Measurements from ENCODE around the gene TNK1.
A peak's percentile ranks its signal among the peaks of the same experiment; 100 is the strongest.
"Not testable (repeated sequence)": the region's sequence is repeated elsewhere in the genome, so short reads cannot be mapped to it uniquely, and the experiment has no call there.

TNK1 gene

DNA sequence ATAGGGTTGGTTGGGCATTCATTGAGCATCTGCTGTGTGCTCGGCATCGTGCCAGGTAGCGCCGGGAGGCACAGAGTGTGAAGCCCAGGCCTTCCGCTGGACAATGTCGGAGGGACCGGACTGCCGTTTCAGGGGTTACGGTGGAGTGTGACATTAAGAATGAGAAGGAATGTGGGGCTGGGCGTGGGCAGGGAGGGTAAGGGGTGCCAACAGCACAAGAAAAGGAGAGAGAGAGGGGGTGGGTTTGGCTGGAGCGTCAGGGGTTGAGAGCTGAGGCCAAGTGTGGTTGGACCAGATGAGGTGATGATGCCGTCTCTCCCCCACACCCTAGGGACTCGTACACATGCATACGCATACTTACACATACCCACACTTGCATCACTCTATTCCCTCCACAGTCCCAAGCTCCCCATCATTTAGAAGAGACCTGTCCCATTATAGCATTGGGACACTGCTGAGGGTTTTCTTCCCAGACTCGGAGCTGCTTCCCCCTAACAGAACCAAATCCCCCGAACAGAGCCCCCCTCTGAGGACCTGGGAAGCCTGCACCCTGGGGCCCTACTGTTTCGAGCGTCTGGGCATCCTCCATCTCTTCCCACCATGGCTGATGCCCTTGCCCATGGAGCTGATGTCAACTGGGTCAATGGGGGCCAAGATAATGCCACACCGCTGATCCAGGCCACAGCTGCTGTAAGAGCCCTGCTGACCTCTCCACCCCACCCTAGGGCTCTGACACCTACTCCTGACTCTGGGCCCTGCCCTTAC, 32.2 kb upstream of the TNK1 start:
- H3K4me1 Mint-ChIP-seq (ENCODE audit: low read depth) = peaks cover 33% of the 10 kb centered on the region
- no peaks in the 10 kb centered on the region for H3K27me3 Mint-ChIP-seq (ENCODE audit: low read depth)
- H3K4me3 Mint-ChIP-seq = no peak overlapping the region
- H3K9me3 Mint-ChIP-seq = no peaks in the 10 kb centered on the region
- peaks cover 50% of the 10 kb centered on the region for H3K36me3 Mint-ChIP-seq (ENCODE audit: low read depth)
- H3K27ac Mint-ChIP-seq = peak overlapping the region; percentile 57

DNA sequence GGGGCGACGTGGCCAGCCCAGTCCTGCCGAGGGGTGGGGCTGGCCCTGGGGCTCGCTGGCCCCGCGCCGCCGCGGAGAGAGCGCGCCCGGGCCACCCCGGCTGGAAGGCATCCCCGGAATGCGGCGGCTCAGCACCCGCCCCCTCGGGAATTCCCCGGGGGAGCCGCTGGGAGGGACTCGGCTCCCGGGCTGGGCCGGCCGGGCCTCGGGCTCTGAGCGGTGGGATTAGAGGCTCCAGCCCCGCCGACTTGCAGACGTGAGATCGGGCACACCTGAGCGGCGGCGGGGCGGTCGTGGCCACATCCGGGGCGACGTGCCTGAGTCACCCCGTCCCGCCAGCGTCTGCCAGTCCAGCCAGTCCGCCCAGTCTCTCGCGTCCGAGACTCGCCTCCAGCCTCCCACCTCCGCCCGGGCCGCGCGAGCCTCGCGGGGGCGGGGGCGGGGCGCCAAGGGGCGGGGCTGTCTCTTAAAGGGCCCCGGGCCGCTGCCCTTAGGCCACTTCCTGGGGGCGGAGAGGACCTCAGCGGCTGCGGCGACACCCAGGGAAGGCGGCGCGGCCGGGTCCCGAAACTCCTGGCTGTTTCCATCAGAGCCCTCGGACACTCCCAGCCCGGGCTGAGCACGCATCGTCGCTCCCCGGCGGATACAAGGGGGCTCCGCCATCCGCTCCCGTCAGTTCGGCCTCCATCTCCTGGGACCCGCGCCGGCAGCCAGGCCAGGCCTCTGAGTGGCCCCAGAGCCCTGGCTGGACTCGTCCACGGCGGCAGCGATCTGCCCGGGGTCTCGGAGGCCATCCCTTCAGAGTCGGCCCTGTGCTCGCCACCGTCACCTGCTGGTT, 29.0 kb upstream of the TNK1 start, which contains the start of gene KCTD11:
TSS of gene KCTD11 (plus strand) at position 498 of the 838 bp plus-strand sequence.
- peak within 1 kb of the TSS; percentile 87 for H3K4me3 Mint-ChIP-seq
- H3K4me1 Mint-ChIP-seq (ENCODE audit: low read depth) = peaks cover 49% of the 10 kb centered on the region
- H3K9me3 Mint-ChIP-seq = no peaks in the 10 kb centered on the region
- H3K27me3 Mint-ChIP-seq (ENCODE audit: low read depth) = no peaks in the 10 kb centered on the region
- peaks cover 35% of the 10 kb centered on the region for H3K36me3 Mint-ChIP-seq (ENCODE audit: low read depth)
- H3K27ac Mint-ChIP-seq = peak within 1 kb of the TSS; percentile 82

DNA sequence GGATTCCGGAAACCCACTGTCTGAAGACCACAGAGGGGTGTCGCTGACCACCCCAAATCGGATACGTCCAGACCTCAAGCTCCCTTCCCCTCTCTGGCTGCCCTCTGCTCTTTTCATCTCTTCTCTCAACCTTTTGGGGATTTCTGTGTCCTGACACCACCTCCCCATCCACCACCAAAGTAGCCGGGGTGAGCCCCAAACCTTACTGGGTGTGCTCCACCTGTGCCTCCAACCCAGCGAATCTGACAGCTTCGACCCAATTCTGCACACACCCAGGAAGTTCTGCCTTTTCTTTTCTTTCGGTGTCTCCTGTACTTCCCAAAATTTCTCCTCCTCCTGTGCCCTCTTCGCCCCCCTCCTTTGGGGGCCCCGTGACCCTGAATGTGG, 28.4 kb upstream of the TNK1 start:
- no peaks in the 10 kb centered on the region for H3K27me3 Mint-ChIP-seq (ENCODE audit: low read depth)
- H3K27ac Mint-ChIP-seq = peak overlapping the region; percentile 82
- H3K4me1 Mint-ChIP-seq (ENCODE audit: low read depth) = peaks cover 45% of the 10 kb centered on the region
- H3K4me3 Mint-ChIP-seq = peak overlapping the region; percentile 87
- no peaks in the 10 kb centered on the region for H3K9me3 Mint-ChIP-seq
- peaks cover 31% of the 10 kb centered on the region for H3K36me3 Mint-ChIP-seq (ENCODE audit: low read depth)

DNA sequence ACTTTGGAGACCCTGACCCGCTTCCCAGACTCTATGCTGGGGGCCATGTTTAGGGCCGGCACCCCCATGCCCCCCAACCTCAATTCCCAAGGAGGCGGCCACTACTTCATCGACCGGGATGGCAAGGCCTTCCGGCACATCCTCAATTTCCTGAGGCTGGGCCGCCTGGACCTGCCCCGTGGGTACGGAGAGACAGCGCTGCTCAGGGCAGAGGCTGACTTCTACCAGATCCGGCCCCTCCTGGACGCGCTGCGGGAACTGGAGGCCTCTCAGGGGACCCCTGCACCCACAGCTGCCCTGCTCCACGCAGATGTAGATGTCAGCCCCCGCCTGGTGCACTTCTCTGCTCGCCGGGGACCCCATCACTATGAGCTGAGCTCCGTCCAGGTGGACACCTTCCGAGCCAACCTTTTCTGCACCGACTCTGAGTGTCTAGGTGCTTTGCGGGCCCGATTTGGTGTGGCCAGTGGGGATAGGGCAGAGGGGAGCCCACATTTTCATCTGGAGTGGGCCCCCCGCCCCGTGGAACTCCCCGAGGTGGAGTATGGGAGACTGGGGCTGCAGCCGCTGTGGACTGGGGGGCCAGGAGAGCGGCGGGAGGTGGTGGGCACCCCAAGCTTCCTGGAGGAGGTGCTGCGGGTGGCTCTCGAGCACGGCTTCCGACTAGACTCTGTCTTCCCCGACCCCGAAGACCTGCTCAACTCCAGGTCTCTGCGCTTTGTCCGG, 27.8 kb upstream of the TNK1 start:
- Mint-ChIP-seq H3K9me3 (no peaks in the 10 kb centered on the region), H3K4me1 (ENCODE audit: low read depth) (peaks cover 42% of the 10 kb centered on the region), H3K27ac (peak overlapping the region; percentile 82), H3K4me3 (peak overlapping the region; percentile 87), H3K36me3 (ENCODE audit: low read depth) (peaks cover 27% of the 10 kb centered on the region), H3K27me3 (ENCODE audit: low read depth) (no peaks in the 10 kb centered on the region)

DNA sequence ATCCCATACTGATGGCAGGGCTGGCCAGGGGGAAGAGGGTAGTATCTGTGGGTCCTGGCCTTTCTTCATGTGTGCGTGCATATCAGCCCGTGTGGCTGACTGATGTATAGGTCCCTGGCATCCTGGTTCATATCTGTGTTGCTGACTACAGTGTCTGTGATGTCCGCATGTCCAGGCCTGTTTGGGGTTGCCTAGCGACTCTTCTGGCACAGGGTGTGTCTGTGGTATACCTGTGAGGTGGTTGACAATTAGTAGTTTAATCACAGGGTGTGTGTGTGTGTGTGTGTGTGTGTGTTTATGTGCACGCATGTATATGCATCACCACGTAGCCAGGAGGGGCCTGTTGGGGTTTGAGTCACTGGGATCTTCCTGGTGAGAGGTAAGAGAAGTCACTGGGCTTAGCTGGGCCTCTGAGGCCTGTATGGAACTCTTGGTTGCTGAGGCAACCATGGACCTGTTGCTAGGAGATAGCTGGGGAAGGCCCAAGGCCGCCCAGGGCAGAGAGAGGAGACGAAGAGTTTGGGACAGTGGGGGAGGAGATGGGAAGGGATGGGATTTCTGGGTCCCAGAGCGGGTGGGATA, 26.5 kb upstream of the TNK1 start:
- Mint-ChIP-seq H3K4me3 (peak overlapping the region; percentile 41), H3K4me1 (ENCODE audit: low read depth) (peaks cover 36% of the 10 kb centered on the region), H3K27ac (peak overlapping the region; percentile 86), H3K9me3 (no peaks in the 10 kb centered on the region), H3K36me3 (ENCODE audit: low read depth) (peaks cover 16% of the 10 kb centered on the region), H3K27me3 (ENCODE audit: low read depth) (no peaks in the 10 kb centered on the region)

DNA sequence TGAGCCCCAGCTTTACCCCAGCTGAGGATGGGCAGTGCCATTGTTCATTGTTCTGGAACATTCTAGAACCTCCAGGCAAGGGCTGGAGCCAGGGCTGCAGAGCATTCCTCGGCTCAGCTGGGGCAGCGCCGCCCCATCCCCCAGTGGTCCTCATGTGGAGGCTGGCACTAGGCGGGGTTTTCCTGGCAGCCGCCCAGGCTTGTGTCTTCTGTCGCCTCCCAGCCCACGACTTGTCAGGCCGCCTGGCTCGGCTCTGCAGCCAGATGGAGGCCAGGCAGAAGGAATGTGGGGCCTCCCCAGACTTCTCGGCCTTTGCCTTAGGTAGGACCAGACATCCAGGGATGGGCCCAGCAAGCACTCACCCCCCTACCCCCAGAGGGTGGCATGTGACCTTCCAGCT, 25.8 kb upstream of the TNK1 start, which contains the start of gene TMEM95:
TSS of gene TMEM95 (plus strand) at position 104 of the 400 bp plus-strand sequence. CDS start at position 153, 49 bp downstream.
- H3K27ac Mint-ChIP-seq = peak within 1 kb of the TSS; percentile 86

DNA sequence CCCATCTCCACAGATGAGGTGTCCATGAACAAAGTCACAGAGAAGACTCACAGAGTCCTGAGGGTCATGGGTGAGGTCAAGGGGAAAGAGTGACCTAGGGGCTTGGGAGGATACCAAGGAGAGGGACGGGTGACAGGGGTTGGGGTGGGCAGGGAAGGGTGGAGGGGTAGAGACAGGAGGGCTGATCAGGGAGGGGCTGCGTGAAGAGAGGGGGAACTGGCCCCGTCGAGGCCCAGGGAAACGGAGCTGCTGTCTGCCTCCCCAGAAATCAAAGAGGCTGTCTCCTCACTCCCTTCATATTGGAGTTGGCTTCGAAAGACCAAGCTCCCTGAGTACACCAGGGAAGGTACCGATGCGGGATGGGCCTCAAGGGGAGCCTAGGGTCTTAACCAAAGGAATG, 25.3 kb upstream of the TNK1 start:
- Mint-ChIP-seq H3K27me3 (ENCODE audit: low read depth) (no peaks in the 10 kb centered on the region), H3K9me3 (no peaks in the 10 kb centered on the region), H3K27ac (no peak overlapping the region), H3K36me3 (ENCODE audit: low read depth) (peaks cover 11% of the 10 kb centered on the region), H3K4me3 (no peak overlapping the region), H3K4me1 (ENCODE audit: low read depth) (peaks cover 31% of the 10 kb centered on the region)

More for the DNA sequence above, 25.8 kb upstream of the TNK1 start, which contains the start of gene TMEM95:
- H3K36me3 Mint-ChIP-seq (ENCODE audit: low read depth) = peaks cover 11% of the 10 kb centered on the region
- H3K27me3 Mint-ChIP-seq (ENCODE audit: low read depth) = no peaks in the 10 kb centered on the region
- peak within 1 kb of the TSS; percentile 41 for H3K4me3 Mint-ChIP-seq
- peaks cover 33% of the 10 kb centered on the region for H3K4me1 Mint-ChIP-seq (ENCODE audit: low read depth)
- no peaks in the 10 kb centered on the region for H3K9me3 Mint-ChIP-seq

DNA sequence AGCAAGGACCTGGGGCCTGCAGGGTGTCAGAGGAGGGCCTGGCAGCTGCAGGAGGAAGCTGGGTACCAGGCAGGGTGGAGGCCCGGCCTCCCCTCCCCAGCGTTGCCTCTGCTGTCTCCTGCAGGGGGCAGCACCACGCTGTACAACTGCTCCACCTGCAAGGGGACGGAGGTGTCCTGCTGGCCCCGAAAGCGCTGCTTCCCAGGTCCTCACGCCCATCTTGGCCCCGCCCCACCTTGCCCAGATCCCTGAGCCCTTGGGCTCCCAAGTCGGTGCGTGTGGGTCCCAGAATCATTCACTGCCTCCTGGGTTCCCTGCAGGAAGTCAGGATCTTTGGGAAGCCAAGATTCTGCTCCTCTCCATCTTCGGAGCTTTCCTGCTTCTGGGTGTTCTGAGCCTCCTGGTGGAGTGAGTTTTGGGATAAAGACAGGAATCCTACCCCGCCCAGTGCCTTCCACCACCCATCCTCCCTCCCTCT, 24.8 kb upstream of the TNK1 start:
- H3K9me3 Mint-ChIP-seq = no peaks in the 10 kb centered on the region
- no peak overlapping the region for H3K4me3 Mint-ChIP-seq
- peaks cover 31% of the 10 kb centered on the region for H3K4me1 Mint-ChIP-seq (ENCODE audit: low read depth)
- H3K27me3 Mint-ChIP-seq (ENCODE audit: low read depth) = no peaks in the 10 kb centered on the region
- H3K36me3 Mint-ChIP-seq (ENCODE audit: low read depth) = peaks cover 11% of the 10 kb centered on the region
- peak overlapping the region; percentile 36 for H3K27ac Mint-ChIP-seq

DNA sequence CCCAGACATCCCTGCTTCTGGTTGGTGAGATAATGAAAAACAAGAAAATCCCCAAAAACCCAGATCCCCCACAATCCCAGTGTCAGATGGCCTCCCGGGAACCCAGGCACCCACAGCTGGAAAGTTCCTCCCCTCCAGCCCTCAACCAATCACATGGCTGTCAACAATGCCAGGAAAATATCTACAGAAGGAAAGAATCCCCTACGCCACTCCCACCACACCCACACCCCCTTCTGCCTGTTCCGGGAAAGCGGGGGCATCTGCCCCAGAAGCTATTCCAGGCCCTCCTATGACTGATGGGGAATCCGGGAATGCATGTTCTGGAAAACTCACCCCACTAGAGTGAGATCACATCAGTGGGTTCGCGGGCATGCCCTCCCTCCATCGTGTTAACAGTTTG, 24.1 kb upstream of the TNK1 start:
- peak overlapping the region; percentile 41 for H3K27ac Mint-ChIP-seq

DNA sequence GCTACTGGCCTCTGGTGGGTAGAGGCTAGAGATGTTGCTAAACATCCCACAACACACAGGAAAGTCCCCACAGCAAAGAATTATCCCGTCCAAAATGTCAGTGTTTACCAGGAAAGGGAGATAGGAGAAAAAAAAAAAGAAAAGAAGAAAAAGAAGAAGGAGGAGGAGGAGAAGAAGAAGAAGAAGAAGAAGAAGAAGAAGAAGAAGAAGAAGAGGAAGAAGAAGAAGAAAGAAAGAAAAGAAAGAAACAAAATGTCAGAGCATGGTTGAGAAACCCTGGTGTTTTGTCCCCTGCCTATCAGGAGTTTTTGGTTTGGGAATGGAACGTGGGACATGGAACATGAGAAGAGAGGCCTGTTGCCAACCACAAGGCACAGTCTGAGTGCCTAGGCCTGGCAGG, 23.5 kb upstream of the TNK1 start:
- peaks cover 27% of the 10 kb centered on the region for H3K4me1 Mint-ChIP-seq (ENCODE audit: low read depth)
- no peak overlapping the region for H3K27ac Mint-ChIP-seq
- H3K4me3 Mint-ChIP-seq = no peak overlapping the region

More for the DNA sequence above, 24.1 kb upstream of the TNK1 start:
- Mint-ChIP-seq H3K4me1 (ENCODE audit: low read depth) (peaks cover 28% of the 10 kb centered on the region), H3K27me3 (ENCODE audit: low read depth) (no peaks in the 10 kb centered on the region), H3K36me3 (ENCODE audit: low read depth) (peaks cover 8% of the 10 kb centered on the region), H3K4me3 (no peak overlapping the region), H3K9me3 (no peaks in the 10 kb centered on the region)

DNA sequence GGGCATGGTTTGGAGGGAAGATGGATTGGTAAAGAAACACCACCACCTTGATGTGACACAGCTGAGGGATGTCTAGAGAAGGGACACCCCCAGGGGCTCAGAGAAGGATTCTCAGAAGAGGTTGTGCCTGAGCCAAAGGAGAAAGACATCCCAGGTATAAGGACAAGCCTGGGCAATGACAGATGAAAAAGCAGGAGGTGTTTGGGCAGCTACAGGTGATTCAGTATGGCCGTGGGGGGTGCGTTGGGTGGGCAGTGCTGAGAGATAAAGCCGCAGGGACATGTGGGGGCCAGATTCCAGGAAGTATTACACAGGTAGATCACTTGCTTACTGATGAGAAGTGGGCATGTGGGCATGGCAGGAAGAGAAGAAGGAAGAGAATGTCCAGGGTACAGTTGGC, 19.0 kb upstream of the TNK1 start:
- Mint-ChIP-seq H3K36me3 (ENCODE audit: low read depth) (no peaks in the 10 kb centered on the region), H3K4me1 (ENCODE audit: low read depth) (no peaks in the 10 kb centered on the region), H3K4me3 (no peak overlapping the region), H3K9me3 (no peaks in the 10 kb centered on the region), H3K27me3 (ENCODE audit: low read depth) (no peaks in the 10 kb centered on the region), H3K27ac (no peak overlapping the region)

More for the DNA sequence above, 23.5 kb upstream of the TNK1 start:
- Mint-ChIP-seq H3K36me3 (ENCODE audit: low read depth) (peaks cover 7% of the 10 kb centered on the region), H3K27me3 (ENCODE audit: low read depth) (no peaks in the 10 kb centered on the region), H3K9me3 (no peaks in the 10 kb centered on the region)

DNA sequence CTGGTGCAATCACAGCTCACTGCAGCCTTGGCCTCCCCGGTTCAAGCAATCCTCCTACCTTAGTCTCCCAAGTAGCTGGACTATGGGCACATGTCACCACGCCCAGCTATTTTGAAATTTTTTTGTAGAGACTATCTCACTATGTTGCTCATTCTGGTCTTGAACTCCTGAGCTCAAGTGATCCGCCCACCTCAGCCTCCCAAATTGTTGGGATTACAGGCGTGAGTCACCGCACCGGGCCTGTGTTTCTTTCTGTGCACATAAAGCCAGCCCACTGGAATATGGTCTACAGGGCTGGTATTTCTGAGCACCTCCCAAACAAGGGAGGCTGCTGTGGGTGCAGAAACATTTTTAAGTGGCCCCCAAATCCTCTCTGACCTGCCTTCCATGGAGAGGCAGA, 17.6 kb upstream of the TNK1 start:
- H3K27me3 Mint-ChIP-seq (ENCODE audit: low read depth) = peaks cover 3% of the 10 kb centered on the region
- H3K27ac Mint-ChIP-seq = no peak overlapping the region
- H3K4me3 Mint-ChIP-seq = no peak overlapping the region
- H3K9me3 Mint-ChIP-seq = no peaks in the 10 kb centered on the region
- no peaks in the 10 kb centered on the region for H3K4me1 Mint-ChIP-seq (ENCODE audit: low read depth)
- no peaks in the 10 kb centered on the region for H3K36me3 Mint-ChIP-seq (ENCODE audit: low read depth)

DNA sequence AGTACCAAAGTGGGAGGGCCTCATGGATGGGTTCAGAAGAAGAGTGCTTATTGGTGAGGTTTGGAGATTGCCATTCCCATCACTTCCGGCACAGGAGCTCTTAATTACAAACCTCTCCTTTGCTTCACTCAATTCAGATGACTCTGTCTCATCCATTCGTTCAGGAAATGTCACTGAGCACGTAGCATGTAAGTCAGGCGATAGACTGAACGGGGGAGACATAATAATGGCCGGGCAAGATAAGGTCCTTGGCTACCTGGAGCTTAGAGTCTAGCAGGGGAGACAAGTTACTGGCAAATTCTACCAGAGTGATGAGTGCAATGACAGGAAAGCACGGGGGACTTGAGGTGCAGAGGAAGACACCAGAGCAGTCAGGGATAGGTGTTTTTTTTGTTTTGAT, 14.9 kb upstream of the TNK1 start:
- H3K36me3 Mint-ChIP-seq (ENCODE audit: low read depth); H3K27ac Mint-ChIP-seq; H3K4me3 Mint-ChIP-seq; H3K4me1 Mint-ChIP-seq (ENCODE audit: low read depth); H3K27me3 Mint-ChIP-seq (ENCODE audit: low read depth); H3K9me3 Mint-ChIP-seq: not testable (repeated sequence)

DNA sequence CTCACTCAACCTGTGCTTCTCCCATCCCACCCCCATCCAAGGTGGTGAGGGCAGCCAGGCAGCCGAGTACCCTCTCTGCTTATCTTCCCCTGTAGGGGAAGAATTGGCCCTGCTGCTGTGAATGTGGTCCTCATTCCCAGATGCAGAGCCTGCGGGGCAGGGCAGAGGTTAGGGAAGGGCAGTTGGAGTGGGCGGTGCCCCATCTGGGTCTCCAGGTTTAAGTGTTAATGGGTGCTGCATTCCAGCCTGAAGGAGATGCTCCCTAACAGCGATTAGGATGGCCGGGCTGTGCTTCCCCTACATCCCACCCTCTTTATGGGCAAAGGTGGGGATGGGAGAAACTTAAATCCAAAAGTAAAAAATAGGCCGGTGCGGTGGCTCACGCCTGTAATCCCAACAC, 13.8 kb upstream of the TNK1 start:
- Mint-ChIP-seq H3K9me3 (no peaks in the 10 kb centered on the region), H3K36me3 (ENCODE audit: low read depth) (no peaks in the 10 kb centered on the region), H3K4me3 (no peak overlapping the region), H3K27ac (no peak overlapping the region), H3K4me1 (ENCODE audit: low read depth) (no peaks in the 10 kb centered on the region), H3K27me3 (ENCODE audit: low read depth) (peaks cover 9% of the 10 kb centered on the region)

Data from T-helper 1 cell treated with Interleukin-12 subunit alpha and Interleukin-12 subunit beta and Interleukin-4 antibody, amounts not matched to agents 30 μg/mL and 1 μg/mL, for 36 hours (primary cell).